PFSK-1 (cell line): ENCODE results near the gene CYP3A5.

Experiments used
- FOXP2 ChIP-seq: optimal IDR thresholded peaks from 2 replicates; pipeline ENCODE3; 2011; ENCODE audit warnings: borderline replicate concordance, control low read depth, inconsistent platforms; ENCODE audit not compliant: insufficient read depth; ENCODE audit errors: extremely low read length, extremely low read depth
- POLR2AphosphoS5 ChIP-seq: IDR thresholded peaks from 2 replicates; pipeline ENCODE4 v1.6.1; 2012; ENCODE audit warnings: low read depth, mild to moderate bottlenecking, control low read depth, low read length, moderate library complexity
- TAF1 ChIP-seq: IDR thresholded peaks from 2 replicates; pipeline ENCODE4 v1.6.1; 2012; ENCODE audit warnings: low read length, control low read depth, borderline replicate concordance; ENCODE audit not compliant: insufficient read depth

GRCh38 chr7:99638731-99639130, 41.1 kb downstream of the CYP3A5 start:
- TF ChIP-seq TAF1 = no peak
- TF ChIP-seq POLR2AphosphoS5 = no peak
- no peak for TF ChIP-seq FOXP2
